Stimulated activated memory B cell treated with anti-CD40 and anti-IgM and Interleukin-4, amounts not matched to agents 10 μg/mL and 1 μg/mL and 100 μg/mL, for 72 hours (primary cell): ENCODE results near the gene PLEKHG4.

Experiments
- ATAC-seq: fragments of 150-1000 bp; cut with Tn5 transposase; 2 replicates; pipeline ENCODE4 v1.10.0; 2021
- H3K27ac Mint-ChIP-seq: one replicate; pipeline ENCODE4 v1.8.0; 2022; ENCODE audit warnings: mild to moderate bottlenecking, mixed read lengths
- H3K27me3 Mint-ChIP-seq: one replicate; pipeline ENCODE4 v1.8.0; 2022; ENCODE audit warnings: mixed read lengths
- H3K36me3 Mint-ChIP-seq: one replicate; pipeline ENCODE4 v1.8.0; 2022; ENCODE audit warnings: mixed read lengths
- H3K4me1 Mint-ChIP-seq: one replicate; pipeline ENCODE4 v1.8.0; 2022; ENCODE audit warnings: mixed read lengths
- H3K4me3 Mint-ChIP-seq: one replicate; pipeline ENCODE4 v1.8.0; 2022; ENCODE audit warnings: mild to moderate bottlenecking, moderate library complexity, mixed read lengths
- H3K9me3 Mint-ChIP-seq: one replicate; pipeline ENCODE4 v1.8.0; 2022; ENCODE audit warnings: mixed read lengths

PLEKHG4 gene

GRCh38 chr16:67279296-67280089 is at the start of gene PLEKHG4:
Gene PLEKHG4 (plus strand): TSS chr16:67279532. CDS start chr16:67280045, 513 bp downstream.
- peak; percentile 89 for ATAC-seq
- Mint-ChIP-seq H3K27me3 (no peaks in the 10 kb centered on the region), H3K4me1 (peaks cover 10% of the 10 kb centered on the region), H3K9me3 (no peaks in the 10 kb centered on the region), H3K36me3 (peaks cover 7% of the 10 kb centered on the region), H3K4me3 (peak within 1 kb of the TSS; percentile 70), H3K27ac (peak within 1 kb of the TSS; percentile 68)

DNA sequence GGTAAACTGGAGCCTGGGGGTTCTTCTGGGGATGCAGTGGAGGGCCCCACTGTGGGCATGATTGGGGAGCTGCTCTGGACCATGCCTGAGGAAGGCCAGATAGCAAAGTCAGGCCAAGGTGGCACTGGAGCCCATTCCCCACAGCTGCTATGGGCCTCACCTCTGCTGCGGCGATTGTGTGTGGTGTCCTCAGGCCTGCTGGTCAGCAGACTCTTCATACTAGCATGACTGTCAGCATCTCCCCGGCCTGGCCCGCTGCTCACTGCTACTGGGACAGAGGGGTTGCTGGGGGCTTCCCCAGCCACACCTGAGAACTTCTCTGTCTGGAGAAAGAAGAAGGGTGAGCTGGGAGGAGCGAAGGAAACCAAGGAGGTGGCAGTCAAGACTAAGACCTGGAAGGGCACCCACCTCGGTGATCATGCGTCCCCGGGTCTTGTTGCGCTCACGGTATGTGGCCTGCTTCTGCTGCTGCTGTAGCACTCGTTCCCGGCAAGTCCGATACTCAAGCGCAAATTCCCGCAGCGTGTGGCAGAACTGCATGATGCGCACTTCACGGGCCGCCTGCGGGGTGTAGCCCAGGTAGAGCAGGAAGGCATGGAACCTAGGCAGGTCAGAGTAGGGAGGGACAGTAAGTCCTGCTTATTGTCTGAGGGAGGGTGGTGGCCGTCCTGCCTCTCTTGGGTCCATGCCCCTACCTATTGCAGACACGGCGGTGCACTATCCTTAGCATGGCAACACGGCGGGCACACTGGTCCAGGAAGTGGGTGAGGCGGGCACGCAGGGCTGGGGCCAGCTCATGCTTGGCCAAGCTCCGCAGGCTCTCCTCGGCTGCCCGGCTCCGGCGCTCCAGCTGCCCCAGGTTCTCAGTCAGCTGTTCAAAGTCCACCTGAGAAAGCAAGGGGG is 49.2 kb upstream of the PLEKHG4 start:
- Mint-ChIP-seq H3K9me3 (no peaks in the 10 kb centered on the region), H3K4me3 (no peak overlapping the region), H3K36me3 (peaks cover 66% of the 10 kb centered on the region), H3K27ac (peak overlapping the region; percentile 43), H3K4me1 (peaks cover 40% of the 10 kb centered on the region), H3K27me3 (no peaks in the 10 kb centered on the region)
- ATAC-seq = no peak

GRCh38 chr16:67230809-67231660 is 48.3 kb upstream of the PLEKHG4 start:
- H3K27me3 Mint-ChIP-seq = no peaks in the 10 kb centered on the region
- peak overlapping the region; percentile 43 for H3K27ac Mint-ChIP-seq
- H3K9me3 Mint-ChIP-seq = no peaks in the 10 kb centered on the region
- no peak for ATAC-seq
- peaks cover 70% of the 10 kb centered on the region for H3K36me3 Mint-ChIP-seq
- H3K4me3 Mint-ChIP-seq = no peak overlapping the region
- peaks cover 31% of the 10 kb centered on the region for H3K4me1 Mint-ChIP-seq

GRCh38 chr16:67233596-67233995 is 45.7 kb upstream of the PLEKHG4 start:
- Mint-ChIP-seq H3K4me3 (no peak overlapping the region), H3K27ac (no peak overlapping the region), H3K9me3 (no peaks in the 10 kb centered on the region), H3K4me1 (peaks cover 6% of the 10 kb centered on the region), H3K36me3 (peaks cover 85% of the 10 kb centered on the region), H3K27me3 (no peaks in the 10 kb centered on the region)
- ATAC-seq = no peak

- Mint-ChIP-seq H3K27ac (no peak overlapping the region), H3K36me3 (peaks cover 85% of the 10 kb centered on the region)
Observed at GRCh38 chr16:67234180-67234597, 45.1 kb upstream of the PLEKHG4 start.

GRCh38 chr16:67235816-67236562 is 43.3 kb upstream of the PLEKHG4 start:
- Mint-ChIP-seq H3K27me3 (no peaks in the 10 kb centered on the region), H3K36me3 (peaks cover 71% of the 10 kb centered on the region), H3K4me1 (no peaks in the 10 kb centered on the region), H3K27ac (no peak overlapping the region), H3K4me3 (no peak overlapping the region), H3K9me3 (no peaks in the 10 kb centered on the region)
- ATAC-seq = no peak

More at GRCh38 chr16:67234180-67234597, 45.1 kb upstream of the PLEKHG4 start:
- Mint-ChIP-seq H3K4me3 (no peak overlapping the region), H3K27me3 (no peaks in the 10 kb centered on the region), H3K4me1 (no peaks in the 10 kb centered on the region), H3K9me3 (no peaks in the 10 kb centered on the region)
- no peak for ATAC-seq

- peaks cover 64% of the 10 kb centered on the region for H3K36me3 Mint-ChIP-seq
- no peak overlapping the region for H3K4me3 Mint-ChIP-seq
Observed at GRCh38 chr16:67236563-67237395, 42.6 kb upstream of the PLEKHG4 start.

DNA sequence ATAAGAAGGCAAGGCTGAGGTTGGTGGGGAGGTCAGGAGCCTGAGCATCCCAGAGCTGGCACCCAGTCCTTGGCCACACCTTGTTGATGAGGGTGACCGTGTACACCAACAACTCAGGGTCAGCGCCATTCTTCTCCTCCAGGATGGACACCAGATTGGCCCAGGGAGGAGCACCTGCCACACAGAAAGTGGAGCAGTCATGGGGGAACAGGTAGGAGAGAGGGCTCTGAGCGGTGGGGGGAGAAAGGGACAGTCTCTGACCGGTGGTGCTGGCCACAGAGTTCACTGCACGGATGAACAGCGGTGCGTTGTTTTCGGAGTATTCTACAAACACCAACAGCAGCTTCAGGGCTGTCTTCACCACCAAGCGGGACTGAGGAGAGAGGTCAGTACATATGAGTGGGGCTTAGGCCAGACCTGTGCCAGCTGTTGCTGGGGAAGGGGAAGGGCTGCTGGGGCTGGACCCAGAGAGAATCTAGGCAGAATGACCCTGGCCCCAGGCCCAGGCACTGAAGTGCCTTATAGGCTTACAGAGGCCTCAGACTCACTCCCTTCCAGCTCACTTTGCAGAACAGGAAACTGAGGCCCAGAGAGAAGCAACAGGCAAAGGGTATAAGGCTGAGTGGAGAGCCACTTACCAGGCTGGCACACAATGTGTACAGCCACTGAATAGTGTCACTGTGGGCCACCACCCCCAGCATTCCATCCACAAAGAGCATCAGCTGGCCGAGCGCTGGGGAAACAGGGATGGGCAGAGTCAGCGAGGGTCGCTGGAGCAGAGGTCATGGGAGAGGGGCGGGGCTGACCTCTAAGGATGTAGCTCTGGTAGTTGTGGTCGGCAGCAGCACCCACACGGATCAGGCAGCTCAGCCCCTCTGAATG is 41.7 kb upstream of the PLEKHG4 start:
- no peak for ATAC-seq
- Mint-ChIP-seq H3K4me1 (peaks cover 11% of the 10 kb centered on the region), H3K27ac (no peak overlapping the region), H3K9me3 (no peaks in the 10 kb centered on the region), H3K36me3 (peaks cover 55% of the 10 kb centered on the region), H3K4me3 (no peak overlapping the region), H3K27me3 (no peaks in the 10 kb centered on the region)

More at GRCh38 chr16:67236563-67237395, 42.6 kb upstream of the PLEKHG4 start:
- Mint-ChIP-seq H3K27ac (no peak overlapping the region), H3K9me3 (no peaks in the 10 kb centered on the region), H3K27me3 (no peaks in the 10 kb centered on the region), H3K4me1 (peaks cover 8% of the 10 kb centered on the region)
- peak; percentile 73 for ATAC-seq

- H3K9me3 Mint-ChIP-seq = no peaks in the 10 kb centered on the region
- H3K27me3 Mint-ChIP-seq = no peaks in the 10 kb centered on the region
- H3K4me1 Mint-ChIP-seq = peaks cover 14% of the 10 kb centered on the region
- no peak overlapping the region for H3K27ac Mint-ChIP-seq
- H3K36me3 Mint-ChIP-seq = peaks cover 54% of the 10 kb centered on the region
- ATAC-seq = no peak
- no peak overlapping the region for H3K4me3 Mint-ChIP-seq
Observed at GRCh38 chr16:67238278-67238575, 41.1 kb upstream of the PLEKHG4 start.

GRCh38 chr16:67238806-67239470 is 40.4 kb upstream of the PLEKHG4 start:
- H3K36me3 Mint-ChIP-seq = peaks cover 47% of the 10 kb centered on the region
- H3K4me1 Mint-ChIP-seq = peaks cover 21% of the 10 kb centered on the region

GRCh38 chr16:67240506-67240905 is 38.8 kb upstream of the PLEKHG4 start:
- peaks cover 37% of the 10 kb centered on the region for H3K4me1 Mint-ChIP-seq
- ATAC-seq = no peak
- no peaks in the 10 kb centered on the region for H3K27me3 Mint-ChIP-seq
- H3K9me3 Mint-ChIP-seq = no peaks in the 10 kb centered on the region
- peak overlapping the region; percentile 69 for H3K27ac Mint-ChIP-seq
- H3K4me3 Mint-ChIP-seq = no peak overlapping the region
- peaks cover 38% of the 10 kb centered on the region for H3K36me3 Mint-ChIP-seq

More at GRCh38 chr16:67238806-67239470, 40.4 kb upstream of the PLEKHG4 start:
- H3K9me3 Mint-ChIP-seq = no peaks in the 10 kb centered on the region
- no peaks in the 10 kb centered on the region for H3K27me3 Mint-ChIP-seq
- ATAC-seq = no peak
- H3K4me3 Mint-ChIP-seq = no peak overlapping the region
- H3K27ac Mint-ChIP-seq = no peak overlapping the region

DNA sequence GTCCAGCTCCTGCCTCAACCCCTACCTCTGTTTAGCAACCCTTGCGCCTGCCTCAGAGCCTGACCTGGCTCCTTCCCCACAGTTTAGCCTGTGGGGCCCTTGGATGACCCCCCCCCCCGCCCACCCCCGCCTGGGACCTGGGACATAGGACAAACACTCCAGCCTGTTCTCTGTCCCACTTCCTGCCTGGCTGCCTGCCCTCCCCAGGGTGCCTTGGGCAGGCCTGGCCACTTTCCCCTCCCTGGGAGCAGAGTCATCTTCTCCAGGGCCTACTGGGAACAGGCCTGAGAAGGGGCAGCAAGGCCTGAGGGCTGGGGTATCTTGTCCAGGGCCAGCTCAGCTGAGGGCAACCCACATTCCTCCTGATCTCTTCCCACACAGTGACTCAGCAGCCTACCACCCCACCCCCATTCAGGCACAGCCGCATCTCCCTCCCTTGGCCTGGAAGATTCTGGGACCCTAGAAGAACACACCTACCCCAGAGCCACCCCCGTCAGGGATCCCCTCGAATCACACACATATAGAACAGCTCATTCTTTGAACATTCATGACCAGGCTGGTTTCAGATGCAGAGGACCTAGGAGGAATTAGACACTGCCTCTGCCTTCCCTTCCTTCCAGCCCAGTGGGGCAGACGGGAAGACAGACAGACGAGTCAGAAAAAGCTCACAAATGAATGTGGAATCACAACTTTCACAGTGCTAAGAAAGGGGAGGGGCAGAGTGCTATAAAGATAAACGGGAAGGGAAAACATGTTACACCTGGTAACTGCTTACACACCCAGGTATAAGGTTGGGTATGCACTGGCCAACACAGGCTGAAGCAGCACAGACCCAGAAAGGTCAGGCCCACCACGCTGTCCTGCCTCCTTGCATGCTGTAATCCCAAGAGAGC is 38.1 kb upstream of the PLEKHG4 start:
- H3K4me3 Mint-ChIP-seq = no peak overlapping the region
- H3K36me3 Mint-ChIP-seq = peaks cover 32% of the 10 kb centered on the region
- no peaks in the 10 kb centered on the region for H3K9me3 Mint-ChIP-seq
- H3K27ac Mint-ChIP-seq = peak overlapping the region; percentile 69
- H3K27me3 Mint-ChIP-seq = no peaks in the 10 kb centered on the region
- H3K4me1 Mint-ChIP-seq = peaks cover 37% of the 10 kb centered on the region
- ATAC-seq = no peak
